Measurements from ENCODE around the gene ZNF507. TPM values are rescaled to one million over a fixed set of nuclear protein-coding genes. Genes with fewer than 3 reads are reported as not detected.
A peak's percentile ranks its signal among the peaks of the same experiment; 100 is the strongest.

The ZNF507 gene
- total RNA-seq, 1 experiment from 2014 or later, result 26.5 TPM

DNA sequence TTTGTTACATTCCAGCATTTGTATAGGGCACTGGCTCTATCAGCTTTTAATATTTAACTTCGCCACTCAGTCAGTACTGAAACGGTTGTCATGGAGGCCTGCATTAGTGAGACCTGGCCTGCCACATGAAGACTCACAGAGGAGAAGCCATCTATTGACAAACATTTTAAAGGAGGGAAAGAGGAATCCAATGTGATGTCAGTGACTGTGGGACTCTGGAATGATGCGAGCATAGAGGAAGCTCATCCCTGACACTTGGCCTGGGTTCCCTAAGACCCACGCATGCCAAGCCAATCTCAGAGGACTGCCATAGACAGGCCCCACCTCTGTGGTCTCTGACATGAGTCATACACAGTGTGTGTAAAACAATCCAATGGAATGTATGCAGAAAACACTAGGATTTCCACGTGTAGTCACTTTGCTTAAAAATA is 52.3 kb downstream of the ZNF507 start:
- DNase-seq, result peak in 1 of 2 experiments; percentile 16
- H4K20me1 ChIP-seq (ENCODE audit: insufficient read depth), result no peaks in the 10 kb centered on the region
- intact Hi-C loops (cut with micrococcal nuclease; ENCODE audit: unreplicated experiment), result no loop called here

DNA sequence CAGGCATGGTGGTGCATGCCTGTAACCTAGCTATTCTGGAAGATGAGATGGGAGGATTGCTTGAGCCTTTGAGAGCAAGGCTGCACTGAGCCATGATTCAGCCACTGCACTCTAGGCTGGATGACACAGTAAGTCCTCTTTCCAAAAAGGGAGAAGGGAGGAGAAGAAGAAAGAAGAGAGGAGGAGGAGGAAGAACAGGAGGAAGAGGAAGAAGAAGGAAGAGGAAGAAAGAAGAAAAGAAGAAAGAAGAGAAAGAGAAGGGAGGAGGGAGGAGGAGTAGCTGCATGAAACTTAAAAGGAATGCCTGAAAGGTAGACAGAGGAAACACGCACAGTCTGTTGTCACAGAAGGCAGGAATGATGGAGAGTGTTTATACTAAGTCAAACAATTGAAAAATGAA is 56.6 kb downstream of the ZNF507 start:
- TF ChIP-seq EZH2 (IDR thresholded peaks at IDR 0.05; ENCODE audit: low read depth), result no peak
- TF ChIP-seq, protein P1, sequence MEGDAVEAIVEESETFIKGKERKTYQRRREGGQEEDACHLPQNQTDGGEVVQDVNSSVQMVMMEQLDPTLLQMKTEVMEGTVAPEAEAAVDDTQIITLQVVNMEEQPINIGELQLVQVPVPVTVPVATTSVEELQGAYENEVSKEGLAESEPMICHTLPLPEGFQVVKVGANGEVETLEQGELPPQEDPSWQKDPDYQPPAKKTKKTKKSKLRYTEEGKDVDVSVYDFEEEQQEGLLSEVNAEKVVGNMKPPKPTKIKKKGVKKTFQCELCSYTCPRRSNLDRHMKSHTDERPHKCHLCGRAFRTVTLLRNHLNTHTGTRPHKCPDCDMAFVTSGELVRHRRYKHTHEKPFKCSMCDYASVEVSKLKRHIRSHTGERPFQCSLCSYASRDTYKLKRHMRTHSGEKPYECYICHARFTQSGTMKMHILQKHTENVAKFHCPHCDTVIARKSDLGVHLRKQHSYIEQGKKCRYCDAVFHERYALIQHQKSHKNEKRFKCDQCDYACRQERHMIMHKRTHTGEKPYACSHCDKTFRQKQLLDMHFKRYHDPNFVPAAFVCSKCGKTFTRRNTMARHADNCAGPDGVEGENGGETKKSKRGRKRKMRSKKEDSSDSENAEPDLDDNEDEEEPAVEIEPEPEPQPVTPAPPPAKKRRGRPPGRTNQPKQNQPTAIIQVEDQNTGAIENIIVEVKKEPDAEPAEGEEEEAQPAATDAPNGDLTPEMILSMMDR (conservative IDR thresholded peaks at IDR 0.05), result no peak
- H3K79me2 ChIP-seq (ENCODE audit: low read depth), result peaks cover 17% of the 10 kb centered on the region
- H3F3A ChIP-seq (ENCODE audit: insufficient read depth, low read depth), result no peaks in the 10 kb centered on the region
- H3K27ac ChIP-seq, result no peak overlapping the region
- H3K4me1 ChIP-seq (replicated peaks; ENCODE audit: insufficient read depth), result peaks cover 17% of the 10 kb centered on the region; the same call in 1 of the 2 replicates
- no peaks in the 10 kb centered on the region for H3K27me3 ChIP-seq (ENCODE audit: insufficient read depth, low read depth)
- no peak for DNase-seq
- no peaks in the 10 kb centered on the region for H4K20me1 ChIP-seq (ENCODE audit: insufficient read depth)
- intact Hi-C loops (cut with micrococcal nuclease; ENCODE audit: unreplicated experiment), result no loop called here
- H2AFZ ChIP-seq, result no peak overlapping the region
- ChIA-PET POLR2A (ENCODE audit: unreplicated experiment) (interaction anchor here (0.6 to 0.8 kb wide), 2 partner anchors 51 to 56 kb away, joined by 4 to 38 read pairs; no protein-coding TSS in a partner anchor), CTCF (no interaction called here)
- no peak overlapping the region for H3K4me2 ChIP-seq
- no peaks in the 10 kb centered on the region for H3K9me2 ChIP-seq (ENCODE audit: insufficient read depth)
- H3K36me3 ChIP-seq (ENCODE audit: low read depth), result no peaks in the 10 kb centered on the region
- H3K9me3 ChIP-seq (ENCODE audit: insufficient read depth, low read depth), result no peaks in the 10 kb centered on the region
- H3K4me3 ChIP-seq, result no peak overlapping the region
- BruUV-seq (replicated peaks), result no TSS peak

More for the DNA sequence above, 52.3 kb downstream of the ZNF507 start:
- ChIA-PET POLR2A (ENCODE audit: unreplicated experiment) (no interaction called here), CTCF (interaction anchor here (0.7 kb wide), 1 partner anchor 22 kb away, joined by 3 read pairs; no protein-coding TSS in a partner anchor)
- Histone ChIP-seq H3K9me2 (ENCODE audit: insufficient read depth) (no peaks in the 10 kb centered on the region), H3K4me3 (no peak overlapping the region), H3K79me2 (ENCODE audit: low read depth) (no peaks in the 10 kb centered on the region), H3K9me3 (ENCODE audit: insufficient read depth, low read depth) (no peaks in the 10 kb centered on the region), H3K4me2 (no peak overlapping the region), H3K4me1 (replicated peaks; ENCODE audit: insufficient read depth) (no peaks in the 10 kb centered on the region), H2AFZ (no peak overlapping the region), H3F3A (ENCODE audit: insufficient read depth, low read depth) (no peaks in the 10 kb centered on the region), H3K27me3 (ENCODE audit: insufficient read depth, low read depth) (no peaks in the 10 kb centered on the region), H3K36me3 (ENCODE audit: low read depth) (no peaks in the 10 kb centered on the region), H3K27ac (no peak overlapping the region)
- no TSS peak for BruUV-seq (replicated peaks)
- TF ChIP-seq EZH2 (IDR thresholded peaks at IDR 0.05; ENCODE audit: low read depth), result no peak
- TF ChIP-seq, protein P1 (conservative IDR thresholded peaks at IDR 0.05), result no peak

- H2AFZ ChIP-seq, result no peak overlapping the region
- no peaks in the 10 kb centered on the region for H3F3A ChIP-seq (ENCODE audit: insufficient read depth, low read depth)
- no peaks in the 10 kb centered on the region for H3K9me2 ChIP-seq (ENCODE audit: insufficient read depth)
- no peak overlapping the region for H3K27ac ChIP-seq
- peaks cover 17% of the 10 kb centered on the region; the same call in 1 of the 2 replicates for H3K4me1 ChIP-seq (replicated peaks; ENCODE audit: insufficient read depth)
- no peak for DNase-seq
- TF ChIP-seq EZH2 (IDR thresholded peaks at IDR 0.05; ENCODE audit: low read depth), result no peak
- no TSS peak for BruUV-seq (replicated peaks)
- ChIA-PET POLR2A (ENCODE audit: unreplicated experiment) (no interaction called here), CTCF (no interaction called here)
- no peak overlapping the region for H3K4me3 ChIP-seq
- 0 out of 2 replicates have a peak overlapping the region, but pooled peaks have one; percentile 93 for H3K4me2 ChIP-seq
- H3K79me2 ChIP-seq (ENCODE audit: low read depth), result peaks cover 17% of the 10 kb centered on the region
- H3K27me3 ChIP-seq (ENCODE audit: insufficient read depth, low read depth), result no peaks in the 10 kb centered on the region
- intact Hi-C loops (cut with micrococcal nuclease; ENCODE audit: unreplicated experiment), result no loop called here
- no peaks in the 10 kb centered on the region for H4K20me1 ChIP-seq (ENCODE audit: insufficient read depth)
- H3K36me3 ChIP-seq (ENCODE audit: low read depth), result no peaks in the 10 kb centered on the region
- H3K9me3 ChIP-seq (ENCODE audit: insufficient read depth, low read depth), result no peaks in the 10 kb centered on the region
These were observed 58.0 kb downstream of the ZNF507 start for GRCh38 chr19:32403291-32403995.
